ENCODE data around the gene RALGPS1. TPM values are rescaled to one million over a fixed set of nuclear protein-coding genes. Genes with fewer than 3 reads are reported as not detected.

Gene RALGPS1
- total and polyA plus RNA-seq, 2 of the 8 experiments (the other 6 are each of a cell fraction or from before 2014, with no cell fraction given) = 20.0 to 23.5 TPM

DNA sequence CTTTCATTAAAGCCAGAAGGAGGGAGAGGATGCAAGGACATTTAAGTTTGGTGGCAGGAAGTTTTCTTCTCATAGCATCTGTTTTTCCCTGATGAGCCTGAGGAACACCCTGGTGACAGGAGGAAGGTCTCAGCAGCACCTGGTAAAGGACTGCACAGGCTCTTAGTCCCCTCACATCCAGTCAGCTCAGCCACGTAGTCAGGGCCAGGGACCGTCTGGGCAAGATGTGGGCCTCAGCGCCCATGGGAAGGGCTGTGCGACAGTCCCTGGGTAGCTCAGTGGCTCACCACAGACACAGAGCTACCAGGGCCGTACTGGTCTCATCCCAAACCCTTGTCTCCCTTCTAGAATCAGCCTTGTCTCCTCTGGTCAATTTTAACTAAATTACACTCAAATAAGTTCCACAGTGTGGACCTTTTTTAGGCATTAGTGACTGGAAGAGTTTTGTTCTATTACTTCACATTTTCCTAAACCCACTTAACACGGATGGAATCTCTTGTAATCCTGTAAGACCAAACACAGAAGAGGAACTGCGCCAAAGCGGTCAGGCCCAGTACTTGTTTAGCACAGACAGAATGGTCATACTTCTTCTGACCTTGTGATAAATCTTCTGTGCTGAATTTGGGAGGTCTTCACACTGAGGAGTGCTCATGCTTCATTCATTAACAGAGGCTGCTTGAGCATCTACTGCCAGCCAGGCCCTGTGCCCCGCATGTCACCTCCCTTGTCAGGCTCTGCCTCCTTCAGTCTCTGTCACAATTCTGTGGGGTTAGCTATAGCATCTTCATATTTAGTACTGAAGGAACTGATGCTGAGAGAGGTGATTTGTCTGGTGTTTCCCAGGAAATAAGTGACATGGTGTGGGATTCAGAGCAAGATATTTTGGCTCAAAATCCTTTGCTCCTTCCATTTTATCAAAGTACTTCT, 116.5 kb downstream of the RALGPS1 start:
- WGBS, 2 experiments (ENCODE audit: extremely low coverage in 1 of 2, insufficient coverage in 1 of 2, insufficient read length in 1 of 2, insufficient replicate concordance in 2 of 2, low coverage in 1 of 2, low lambda C conversion rate in 2 of 2, missing lambda C conversion rate in 1 of 2) = 94% methylated on average over 9 of the region's 9 CpGs; no CpG with 5 or more reads in 1 of the 2 experiments
- H3K79me2 ChIP-seq (ENCODE audit: control insufficient read depth in 1 of 2, insufficient read depth in 2 of 2, low read length in 2 of 2) = no peaks in the 10 kb centered on the region
- H4K5ac ChIP-seq (ENCODE audit: insufficient read length, low read depth, low read length) = no peak overlapping the region
- no peak overlapping the region for H2BK120ac ChIP-seq (replicated peaks; ENCODE audit: low read depth, low read length)
- H3K9me3 ChIP-seq (ENCODE audit: insufficient read depth in 2 of 2, low read depth in 1 of 2, low read length in 1 of 2) = no peaks in the 10 kb centered on the region
- H3K27me3 ChIP-seq (replicated peaks in 1 of 4; ENCODE audit: control insufficient read depth in 3 of 4, extremely low read depth in 1 of 4, insufficient read depth in 3 of 4, low read length in 3 of 4) = no peaks in the 10 kb centered on the region
- H3K79me1 ChIP-seq (ENCODE audit: low read depth, low read length) = no peaks in the 10 kb centered on the region
- DNase-seq (ENCODE audit: low read depth in 1 of 2, low spot score in 2 of 2) (no peak), FAIRE-seq (no peak)
- H3K18ac ChIP-seq (ENCODE audit: extremely low read depth, low read length) = no peak overlapping the region
- no peaks in the 10 kb centered on the region for H3K36me3 ChIP-seq (ENCODE audit: control insufficient read depth in 2 of 4, insufficient read depth in 4 of 4, low read length in 3 of 4)
- H3K14ac ChIP-seq (ENCODE audit: insufficient read length) = no peak overlapping the region
- no peak overlapping the region for H2AK5ac ChIP-seq (ENCODE audit: low read depth, low read length)
- H3K27ac ChIP-seq (ENCODE audit: low read depth, low read length) = no peak overlapping the region
- H4K8ac ChIP-seq (ENCODE audit: extremely low read depth, insufficient read depth, low read length) = no peak overlapping the region
- H3K4me3 ChIP-seq (ENCODE audit: extremely low read depth in 1 of 4, insufficient read depth in 2 of 4, low read depth in 3 of 4, low read length in 4 of 4) = no peak overlapping the region
- H3K23ac ChIP-seq (ENCODE audit: insufficient read length) = no peak overlapping the region
- no peak overlapping the region for H2BK20ac ChIP-seq (ENCODE audit: low read length)
- H2BK5ac ChIP-seq (ENCODE audit: low read depth, low read length) = no peak overlapping the region
- no peaks in the 10 kb centered on the region for H4K20me1 ChIP-seq (replicated peaks in 1 of 2; ENCODE audit: control insufficient read depth in 1 of 2, insufficient read depth in 2 of 2, low read length in 2 of 2)
- H3K4me2 ChIP-seq (ENCODE audit: insufficient read depth in 1 of 2, low read depth in 2 of 2, low read length in 2 of 2) = no peak overlapping the region
- H4K91ac ChIP-seq (replicated peaks; ENCODE audit: insufficient read length, low read length) = no peak overlapping the region
- H3K4ac ChIP-seq (replicated peaks; ENCODE audit: insufficient read length, low read depth, low read length) = no peak overlapping the region
- no peaks in the 10 kb centered on the region; the same call in 1 of the 2 replicates for H3K23me2 ChIP-seq (ENCODE audit: low read depth, low read length)
- no peak overlapping the region for H2BK12ac ChIP-seq (ENCODE audit: low read depth, low read length)
- H3K4me1 ChIP-seq (replicated peaks in 1 of 4; ENCODE audit: control insufficient read depth in 3 of 4, insufficient read depth in 4 of 4, low read length in 3 of 4) = peaks cover 0 to 4% (median 2%) of the 10 kb centered on the region in 4 experiments; a peak in 2 of 7 replicates
- POLR2A ChIA-PET (ENCODE audit: partially characterized antibody) = interaction anchor here (0.5 kb wide), 1 partner anchor 235 kb away, joined by 3 read pairs; no protein-coding TSS in a partner anchor
- no peak overlapping the region for H2BK15ac ChIP-seq (ENCODE audit: low read length)
- H2AFZ ChIP-seq (ENCODE audit: low read length) = no peak overlapping the region
- CTCF ChIA-PET (ENCODE audit: partially characterized antibody) = no interaction called here
- no peak overlapping the region for H3K56ac ChIP-seq (replicated peaks; ENCODE audit: insufficient read length, low read depth, low read length)
- H3K9ac ChIP-seq (replicated peaks in 1 of 4; ENCODE audit: extremely low read depth in 1 of 4, low read depth in 3 of 4, low read length in 3 of 4) = no peak overlapping the region
- TF ChIP-seq EP300 (IDR thresholded peaks at IDR 0.05; ENCODE audit: borderline replicate concordance in 1 of 2, low read depth in 2 of 2, low read length in 2 of 2) (no peak), CHD2 (IDR thresholded peaks at IDR 0.05; ENCODE audit: low read length) (no peak)

Data from H1 (cell line).